GM23338 (cell line): ENCODE measurements around the gene EPHB2. TPM values are rescaled to one million over a fixed set of nuclear protein-coding genes. Genes with fewer than 3 reads are reported as not detected.

ENCODE experiments used
- ATAC-seq: fragments of 200-7000 bp; cut with Tn5 transposase; 3 replicates; pipeline ENCODE4 v1.9.1; 2020
- DNase-seq: peaks from one replicate; pipeline ENCODE4 v3.0.0-alpha.2; 2015; ENCODE audit warnings: low spot score
- H2AFZ ChIP-seq: fragments of 200-600 bp; sonication (generic); 2 replicates; pipeline ENCODE4 v1.8.0; 2016; ENCODE audit warnings: antibody characterized with exemption, mild to moderate bottlenecking, moderate library complexity
- H3F3A ChIP-seq: fragments of 200-600 bp; sonication (generic); replicated peaks from 2 replicates; pipeline ENCODE4 v1.8.0; 2017; ENCODE audit warnings: antibody characterized with exemption, mixed run types, low read depth
- H3K27ac ChIP-seq: fragments of 200-600 bp; sonication (generic); 2 replicates; pipeline ENCODE4 v1.6.1; 2016; ENCODE audit warnings: low read depth
- H3K27me3 ChIP-seq: fragments of 200-600 bp; sonication (generic); 2 replicates; pipeline ENCODE4 v1.8.0; 2016; ENCODE audit warnings: mild to moderate bottlenecking, mixed run types, moderate library complexity; ENCODE audit not compliant: insufficient read depth
- H3K36me3 ChIP-seq: fragments of 200-600 bp; sonication (generic); 2 replicates; pipeline ENCODE4 v1.8.0; 2016; ENCODE audit warnings: mild to moderate bottlenecking; ENCODE audit not compliant: insufficient read depth
- H3K4me1 ChIP-seq: fragments of 200-600 bp; sonication (generic); 2 replicates; pipeline ENCODE4 v1.8.0; 2016; ENCODE audit warnings: mild to moderate bottlenecking, moderate library complexity; ENCODE audit not compliant: insufficient read depth
- H3K4me2 ChIP-seq: fragments of 200-600 bp; sonication (generic); 2 replicates; pipeline ENCODE4 v1.7.1; 2017; ENCODE audit warnings: mixed run types
- H3K4me3 ChIP-seq: fragments of 200-600 bp; sonication (generic); 2 replicates; pipeline ENCODE4 v1.6.1; 2016; ENCODE audit warnings: mixed run types
- H3K79me2 ChIP-seq: fragments of 200-600 bp; sonication (generic); replicated peaks from 2 replicates; pipeline ENCODE4 v1.8.0; 2017; ENCODE audit warnings: mild to moderate bottlenecking; ENCODE audit not compliant: insufficient read depth
- H3K9me2 ChIP-seq: fragments of 200-600 bp; sonication (generic); 2 replicates; pipeline ENCODE4 v1.8.0; 2017; ENCODE audit not compliant: insufficient read depth
- H4K20me1 ChIP-seq: fragments of 200-600 bp; sonication (generic); replicated peaks from 2 replicates; pipeline ENCODE4 v1.8.0; 2017; ENCODE audit warnings: mild to moderate bottlenecking; ENCODE audit not compliant: insufficient read depth
- H3K27ac Mint-ChIP-seq: 2 replicates; pipeline ENCODE4 v1.8.0; 2020; ENCODE audit warnings: inconsistent platforms, mild to moderate bottlenecking, moderate library complexity, mixed read lengths
- H3K27me3 Mint-ChIP-seq: 3 replicates; pipeline ENCODE4 v1.8.0; 2022; ENCODE audit warnings: low read depth, mild to moderate bottlenecking, moderate library complexity, mixed read lengths, inconsistent platforms; ENCODE audit not compliant: insufficient read depth, poor library complexity
- H3K36me3 Mint-ChIP-seq: 3 replicates; pipeline ENCODE4 v1.8.0; 2021; ENCODE audit warnings: low read depth, mild to moderate bottlenecking, inconsistent platforms, moderate library complexity, mixed read lengths
- H3K4me1 Mint-ChIP-seq: 3 replicates; pipeline ENCODE4 v1.8.0; 2020; ENCODE audit warnings: mild to moderate bottlenecking, inconsistent platforms, mixed read lengths
- H3K4me3 Mint-ChIP-seq: 3 replicates; pipeline ENCODE4 v1.8.0; 2021; ENCODE audit warnings: moderate library complexity, mild to moderate bottlenecking, inconsistent platforms, mixed read lengths
- H3K9me3 Mint-ChIP-seq: 3 replicates; pipeline ENCODE4 v1.8.0; 2020; ENCODE audit warnings: moderate library complexity, mild to moderate bottlenecking, inconsistent platforms, mixed read lengths
- CREB1 ChIP-seq: fragments of 250-450 bp; sonication (Bioruptor Pico); IDR thresholded peaks from 2 replicates; pipeline ENCODE4 v1.5.0; 2020; ENCODE audit warnings: low read depth, mild to moderate bottlenecking, moderate library complexity
- CTCF ChIP-seq, 2 experiments: fragments of 200-600 bp in 1 of 2; sonication (generic) in 1 of 2; conservative IDR thresholded peaks; 2 replicates each; pipeline versions ENCODE4 v1.5.1 to v1.6.1; 2016 to 2017; ENCODE audit warnings: antibody characterized with exemption in 2 of 2, low read depth in 2 of 2, mild to moderate bottlenecking in 2 of 2, moderate library complexity in 1 of 2
- ETS1 ChIP-seq: IDR thresholded peaks from 2 replicates; pipeline ENCODE4 v1.6.1; 2016; ENCODE audit warnings: antibody characterized with exemption
- EZH2 ChIP-seq: fragments of 200-600 bp; sonication (generic); IDR thresholded peaks from one replicate; pipeline ENCODE4 v1.8.0; 2017; ENCODE audit warnings: antibody characterized with exemption, mild to moderate bottlenecking, low read depth; ENCODE audit not compliant: unreplicated experiment
- EZH2phosphoT487 ChIP-seq: fragments of 200-600 bp; sonication (generic); IDR thresholded peaks from one replicate; pipeline ENCODE4 v1.8.1; 2018; ENCODE audit warnings: antibody characterized with exemption; ENCODE audit not compliant: unreplicated experiment
- JUNB ChIP-seq: IDR thresholded peaks from one replicate; pipeline ENCODE4 v1.6.1; 2016; ENCODE audit warnings: antibody characterized with exemption; ENCODE audit not compliant: unreplicated experiment
- NANOG ChIP-seq: IDR thresholded peaks from 2 replicates; pipeline ENCODE4 v1.6.1; 2016; ENCODE audit warnings: antibody characterized with exemption, borderline replicate concordance
- REST ChIP-seq: IDR thresholded peaks from one replicate; pipeline ENCODE4 v1.6.1; 2018; ENCODE audit warnings: antibody characterized with exemption; ENCODE audit not compliant: unreplicated experiment
- STAT1 ChIP-seq: IDR thresholded peaks from one replicate; pipeline ENCODE4 v1.6.1; 2016; ENCODE audit warnings: antibody characterized with exemption; ENCODE audit not compliant: unreplicated experiment
- ZNF114 ChIP-seq: fragments of 250-450 bp; sonication (Bioruptor Pico); IDR thresholded peaks from 2 replicates; pipeline ENCODE4 v1.5.0; 2020; ENCODE audit warnings: mild to moderate bottlenecking, moderate library complexity
- ZNF331 ChIP-seq: fragments of 250-450 bp; sonication (Bioruptor Pico); IDR thresholded peaks from 2 replicates; pipeline ENCODE4 v1.5.0; 2020; ENCODE audit warnings: low read depth, mild to moderate bottlenecking, moderate library complexity
- ZNF462 ChIP-seq: fragments of 250-450 bp; sonication (Bioruptor Pico); IDR thresholded peaks from 2 replicates; pipeline ENCODE4 v1.5.0; 2020; ENCODE audit warnings: mild to moderate bottlenecking, moderate library complexity
- polyA plus RNA-seq: library from polyadenylated mRNA; unstranded; fragments of >200 nt; fragmentation: Nextera tagmentation; extraction: Ambion mirVana; gene quantifications from 2 replicates; pipeline ENCODE4 v1.2.1, GENCODE V29; 2016
- total RNA-seq: library from RNA; depleted of rRNA; stranded (reverse); fragments of >200 nt; shearing (Covaris generic); gene quantifications from 2 replicates; pipeline ENCODE4 v1.2.3, GENCODE V29; 2014

Gene EPHB2
- total and polyA plus RNA-seq, 2 experiments from 2014 or later: 4.1 to 20.1 TPM

GRCh38 chr1:22790232-22791008 lies 79.8 kb downstream of the EPHB2 start:
- peak; percentile 13 for ATAC-seq
- H3K36me3 ChIP-seq: no peaks in the 10 kb centered on the region
- no peaks in the 10 kb centered on the region for H3F3A ChIP-seq
- H3K79me2 ChIP-seq: no peaks in the 10 kb centered on the region
- TF ChIP-seq REST (no peak), ZNF114 (CRISPR knock-in tag) (no peak), ZNF331 (CRISPR knock-in tag) (no peak), ETS1 (no peak), CTCF (conservative IDR thresholded peaks at IDR 0.05; ENCODE audit: low read depth in 2 of 2) (no peak), EZH2 (no peak), ZNF462 (no peak), EZH2phosphoT487 (no peak), STAT1 (no peak), NANOG (no peak), CREB1 (no peak), JUNB (no peak)
- H3K4me3 Mint-ChIP-seq: no peak overlapping the region
- peaks cover 44% of the 10 kb centered on the region for H3K4me1 Mint-ChIP-seq
- no peak overlapping the region for H2AFZ ChIP-seq
- no peaks in the 10 kb centered on the region for H3K36me3 Mint-ChIP-seq
- no peaks in the 10 kb centered on the region for H3K27me3 ChIP-seq
- peaks cover 9% of the 10 kb centered on the region for H3K4me1 ChIP-seq
- H4K20me1 ChIP-seq: no peaks in the 10 kb centered on the region
- H3K27me3 Mint-ChIP-seq: peaks cover 3% of the 10 kb centered on the region
- H3K9me2 ChIP-seq: no peaks in the 10 kb centered on the region
- no peaks in the 10 kb centered on the region; the same call in 2 of the 3 replicates for H3K9me3 Mint-ChIP-seq
- H3K4me3 ChIP-seq: no peak overlapping the region
- no peak for DNase-seq
- peak overlapping the region; percentile 54; the same call in 1 of the 2 replicates for H3K27ac Mint-ChIP-seq
- no peak overlapping the region for H3K27ac ChIP-seq
- H3K4me2 ChIP-seq: no peak overlapping the region
